NCI-H146 treated with DMSO at 0.1 percent for 48 hours (cell line): ENCODE measurements around the gene FBXO41.

Source experiments
- DNase-seq: peaks from one replicate; lab custom pipeline; 2025; ENCODE audit not compliant: unreplicated experiment; lab: John Stamatoyannopoulos, UW

FBXO41 gene

GRCh38 chr2:73290049-73290839 lies 6.0 kb upstream of the FBXO41 start:
- DNase-seq, result peak; percentile 70

GRCh38 chr2:73289304-73289703 lies 5.0 kb upstream of the FBXO41 start:
- DNase-seq, result no peak

GRCh38 chr2:73286134-73286655 lies 1.9 kb upstream of the FBXO41 start:
- DNase-seq, result no peak

- no peak for DNase-seq
Observed at GRCh38 chr2:73285159-73285739, 971 bp upstream of the FBXO41 start.

GRCh38 chr2:73283545-73284295 lies 558 bp downstream of the FBXO41 start:
- DNase-seq, result no peak

- DNase-seq, result no peak
Observed at GRCh38 chr2:73282924-73283544, 1.2 kb downstream of the FBXO41 start.

GRCh38 chr2:73281244-73281643 lies 3.0 kb downstream of the FBXO41 start:
- no peak for DNase-seq

GRCh38 chr2:73279852-73280251 lies 4.4 kb downstream of the FBXO41 start:
- no peak for DNase-seq

GRCh38 chr2:73272270-73272669 lies 12.0 kb downstream of the FBXO41 start:
- no peak for DNase-seq

GRCh38 chr2:73269686-73270465 lies 14.4 kb downstream of the FBXO41 start:
- DNase-seq, result no peak

GRCh38 chr2:73268830-73269685 lies 15.2 kb downstream of the FBXO41 start:
- DNase-seq, result peak; percentile 78

GRCh38 chr2:73268366-73268829 lies 15.9 kb downstream of the FBXO41 start:
- DNase-seq, result no peak

GRCh38 chr2:73267008-73267407 lies 17.3 kb downstream of the FBXO41 start:
- no peak for DNase-seq

- DNase-seq, result no peak
Observed at GRCh38 chr2:73266061-73266901, 18.0 kb downstream of the FBXO41 start.

GRCh38 chr2:73265298-73266060 lies 18.8 kb downstream of the FBXO41 start:
- DNase-seq, result no peak

- DNase-seq, result no peak
Observed at GRCh38 chr2:73264783-73265182, 19.5 kb downstream of the FBXO41 start.

- DNase-seq, result no peak
Observed at GRCh38 chr2:73264332-73264606, 20.0 kb downstream of the FBXO41 start.
